Effector CD8-positive, alpha-beta T cell (primary cell): ENCODE results near the gene SLC34A2.

Experiments
- DNase-seq: peaks from one replicate; lab custom pipeline; 2025; lab: John Stamatoyannopoulos, UW

The SLC34A2 gene

DNA sequence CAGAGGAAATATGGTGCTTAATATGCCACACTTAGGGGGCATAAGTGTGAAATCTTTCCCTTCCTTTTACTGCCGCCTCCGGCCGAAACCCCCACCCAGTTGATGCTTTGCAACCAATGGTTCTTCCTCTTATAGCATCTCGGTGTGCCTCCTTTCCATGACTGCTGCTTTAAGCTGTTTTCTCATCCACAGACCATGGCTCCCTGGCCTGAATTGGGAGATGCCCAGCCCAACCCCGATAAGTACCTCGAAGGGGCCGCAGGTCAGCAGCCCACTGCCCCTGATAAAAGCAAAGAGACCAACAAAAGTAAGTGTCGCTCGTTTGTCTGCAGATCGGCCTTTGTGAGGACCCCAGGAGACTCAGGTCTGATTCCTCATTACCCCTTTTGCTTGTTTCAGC is 6.7 kb downstream of the SLC34A2 start:
- no peak for DNase-seq

DNA sequence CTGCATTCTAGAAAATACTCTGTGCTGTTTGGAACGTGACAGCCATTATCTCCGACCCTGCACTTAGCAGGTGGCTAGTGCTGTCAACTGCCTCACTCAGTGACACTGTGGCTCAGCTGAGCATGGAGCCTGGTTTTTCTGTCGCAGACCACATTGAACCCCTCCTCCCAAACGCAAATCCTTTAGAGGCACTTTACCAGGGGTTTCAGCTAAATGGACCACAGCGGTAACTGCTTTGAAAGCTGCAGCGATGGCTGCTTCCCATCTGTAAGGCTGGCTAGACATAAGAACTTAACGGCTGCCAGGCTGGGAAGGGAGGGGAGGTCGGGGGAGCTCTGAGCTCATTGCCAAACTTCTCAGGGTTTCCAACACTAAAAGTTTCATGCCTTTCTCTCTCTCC is 8.1 kb downstream of the SLC34A2 start:
- DNase-seq: no peak

DNA sequence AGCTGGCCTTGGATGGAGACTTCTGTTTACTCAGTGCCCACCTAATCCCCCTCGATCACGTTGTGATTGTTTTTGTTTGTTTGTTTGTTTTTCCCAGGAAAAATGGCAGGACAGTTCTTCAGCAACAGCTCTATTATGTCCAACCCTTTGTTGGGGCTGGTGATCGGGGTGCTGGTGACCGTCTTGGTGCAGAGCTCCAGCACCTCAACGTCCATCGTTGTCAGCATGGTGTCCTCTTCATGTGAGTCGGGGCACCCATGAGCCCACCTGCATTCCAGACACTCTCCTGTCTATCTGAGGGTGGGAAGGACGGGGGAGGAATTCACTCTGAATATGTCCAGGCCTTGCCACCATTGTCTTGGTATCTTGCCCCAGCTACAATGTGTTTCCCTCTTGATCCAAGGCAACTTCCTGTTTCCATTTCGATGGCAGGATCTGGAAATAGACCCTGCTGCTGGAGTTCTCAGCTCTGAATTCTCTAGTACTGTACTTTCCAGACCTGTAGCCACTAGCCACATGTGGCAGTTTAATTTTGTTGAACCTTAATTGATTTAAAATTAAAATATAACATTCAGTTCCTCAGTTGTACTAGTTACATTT is 10.5 kb downstream of the SLC34A2 start:
- DNase-seq: no peak

DNA sequence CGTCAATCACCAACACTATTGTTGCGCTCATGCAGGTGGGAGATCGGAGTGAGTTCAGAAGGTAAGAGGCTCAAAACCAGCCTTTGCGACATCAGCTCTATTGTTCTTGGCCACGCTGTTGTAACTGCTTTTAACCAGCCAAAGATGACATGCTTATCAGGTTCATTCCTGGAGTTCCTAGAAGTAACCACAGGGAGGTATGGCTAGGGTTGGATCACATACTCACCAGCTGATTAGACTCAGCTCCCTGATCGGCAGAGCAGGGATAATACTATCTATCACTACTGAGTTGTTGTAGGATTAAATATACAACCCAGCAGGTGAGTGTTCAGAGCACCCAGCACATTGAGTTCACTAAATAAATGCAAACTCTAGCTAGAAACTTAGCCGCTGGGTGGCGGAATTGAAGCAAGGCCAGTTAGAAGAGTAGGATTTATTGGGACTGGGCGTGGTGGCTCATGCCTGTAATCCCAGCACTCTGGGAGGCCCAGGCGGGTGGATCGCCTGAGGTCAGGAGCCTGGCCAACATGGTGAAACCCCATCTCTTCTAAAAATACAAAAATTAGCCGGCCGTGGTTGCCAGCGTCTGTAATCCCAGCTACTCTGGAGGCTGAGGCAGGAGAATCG is 12.4 kb downstream of the SLC34A2 start:
- DNase-seq: no peak

DNA sequence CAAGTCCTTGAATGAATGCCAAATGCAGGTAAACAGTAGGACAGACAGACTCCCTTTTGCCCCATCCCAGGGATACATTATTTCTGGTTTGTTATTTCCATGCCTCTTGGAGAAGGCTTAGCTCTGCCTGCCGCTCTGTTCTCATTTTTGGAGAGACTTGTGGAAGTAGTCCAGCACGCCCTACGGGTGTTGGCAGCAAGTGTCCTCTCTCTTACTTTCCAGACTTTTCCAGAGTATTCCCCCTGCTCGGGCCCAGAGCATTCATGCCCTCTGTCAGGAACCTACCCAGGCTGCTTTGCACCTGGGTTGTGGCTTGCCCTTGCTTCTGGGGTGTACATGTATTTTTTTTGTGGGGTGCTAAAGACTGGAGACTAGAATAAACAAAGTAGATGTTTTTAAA is 15.3 kb downstream of the SLC34A2 start:
- DNase-seq: no peak

DNA sequence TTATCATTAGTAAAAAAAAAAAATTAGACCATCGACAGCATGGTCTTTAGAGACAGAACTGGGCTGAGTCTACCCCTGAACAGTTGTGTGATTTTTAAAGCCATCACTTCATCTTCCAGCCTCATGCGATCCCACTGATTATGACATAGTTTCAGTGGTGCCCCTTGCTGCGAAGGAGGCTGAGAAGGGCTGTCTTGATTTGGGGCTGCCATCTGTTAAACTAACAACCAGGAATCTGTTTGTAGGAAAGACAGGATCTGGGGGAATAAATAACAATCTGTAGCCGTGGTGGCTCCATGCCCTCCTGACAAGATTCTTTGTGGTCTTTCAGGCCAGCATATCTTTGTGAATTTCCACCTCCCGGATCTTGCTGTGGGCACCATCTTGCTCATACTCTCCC is 17.1 kb downstream of the SLC34A2 start:
- DNase-seq: no peak

DNA sequence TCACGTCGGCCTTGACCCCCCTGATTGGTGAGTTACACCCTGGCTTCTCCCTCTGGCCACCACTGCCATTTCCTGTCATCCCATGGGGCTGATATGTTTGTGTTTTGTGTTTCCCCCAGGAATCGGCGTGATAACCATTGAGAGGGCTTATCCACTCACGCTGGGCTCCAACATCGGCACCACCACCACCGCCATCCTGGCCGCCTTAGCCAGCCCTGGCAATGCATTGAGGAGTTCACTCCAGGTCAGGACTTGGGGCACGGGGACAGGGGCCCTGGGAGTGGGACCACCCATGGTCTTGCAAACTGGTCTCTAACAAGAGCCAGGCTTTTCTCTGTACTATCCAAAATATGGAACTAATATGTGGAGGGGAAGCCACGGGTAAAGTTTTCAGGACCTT is 18.7 kb downstream of the SLC34A2 start:
- no peak for DNase-seq

DNA sequence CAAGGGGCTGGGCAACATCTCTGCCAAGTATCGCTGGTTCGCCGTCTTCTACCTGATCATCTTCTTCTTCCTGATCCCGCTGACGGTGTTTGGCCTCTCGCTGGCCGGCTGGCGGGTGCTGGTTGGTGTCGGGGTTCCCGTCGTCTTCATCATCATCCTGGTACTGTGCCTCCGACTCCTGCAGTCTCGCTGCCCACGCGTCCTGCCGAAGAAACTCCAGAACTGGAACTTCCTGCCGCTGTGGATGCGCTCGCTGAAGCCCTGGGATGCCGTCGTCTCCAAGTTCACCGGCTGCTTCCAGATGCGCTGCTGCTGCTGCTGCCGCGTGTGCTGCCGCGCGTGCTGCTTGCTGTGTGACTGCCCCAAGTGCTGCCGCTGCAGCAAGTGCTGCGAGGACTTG is 20.6 kb downstream of the SLC34A2 start:
- DNase-seq: no peak

DNA sequence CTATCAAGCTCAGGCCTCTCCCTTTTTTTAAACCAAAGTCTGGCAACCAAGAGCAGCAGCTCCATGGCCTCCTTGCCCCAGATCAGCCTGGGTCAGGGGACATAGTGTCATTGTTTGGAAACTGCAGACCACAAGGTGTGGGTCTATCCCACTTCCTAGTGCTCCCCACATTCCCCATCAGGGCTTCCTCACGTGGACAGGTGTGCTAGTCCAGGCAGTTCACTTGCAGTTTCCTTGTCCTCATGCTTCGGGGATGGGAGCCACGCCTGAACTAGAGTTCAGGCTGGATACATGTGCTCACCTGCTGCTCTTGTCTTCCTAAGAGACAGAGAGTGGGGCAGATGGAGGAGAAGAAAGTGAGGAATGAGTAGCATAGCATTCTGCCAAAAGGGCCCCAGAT is 21.5 kb downstream of the SLC34A2 start:
- no peak for DNase-seq

DNA sequence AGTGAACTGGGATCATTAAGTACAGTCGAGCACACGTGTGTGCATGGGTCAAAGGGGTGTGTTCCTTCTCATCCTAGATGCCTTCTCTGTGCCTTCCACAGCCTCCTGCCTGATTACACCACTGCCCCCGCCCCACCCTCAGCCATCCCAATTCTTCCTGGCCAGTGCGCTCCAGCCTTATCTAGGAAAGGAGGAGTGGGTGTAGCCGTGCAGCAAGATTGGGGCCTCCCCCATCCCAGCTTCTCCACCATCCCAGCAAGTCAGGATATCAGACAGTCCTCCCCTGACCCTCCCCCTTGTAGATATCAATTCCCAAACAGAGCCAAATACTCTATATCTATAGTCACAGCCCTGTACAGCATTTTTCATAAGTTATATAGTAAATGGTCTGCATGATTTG is 22.3 kb downstream of the SLC34A2 start:
- no peak for DNase-seq

DNA sequence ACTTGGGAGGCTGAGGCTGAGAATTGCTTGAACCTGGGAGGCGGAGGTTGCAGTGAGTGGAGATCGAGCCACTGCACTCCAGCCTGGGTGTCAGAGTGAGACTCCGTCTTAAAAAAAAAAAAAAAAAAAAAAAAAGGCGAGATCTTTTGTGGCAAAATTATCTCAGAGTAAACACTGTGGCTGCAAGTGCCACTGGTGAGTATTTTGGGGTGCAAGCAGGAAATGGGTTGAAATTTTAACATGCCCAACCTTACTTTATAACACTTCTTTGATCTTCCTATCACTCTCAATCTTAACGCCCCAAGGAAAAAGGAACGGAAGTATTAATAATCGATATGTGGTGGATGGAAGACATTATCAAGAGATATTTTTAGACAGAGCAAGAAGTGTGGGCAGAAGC is 32.1 kb downstream of the SLC34A2 start:
- DNase-seq: no peak

DNA sequence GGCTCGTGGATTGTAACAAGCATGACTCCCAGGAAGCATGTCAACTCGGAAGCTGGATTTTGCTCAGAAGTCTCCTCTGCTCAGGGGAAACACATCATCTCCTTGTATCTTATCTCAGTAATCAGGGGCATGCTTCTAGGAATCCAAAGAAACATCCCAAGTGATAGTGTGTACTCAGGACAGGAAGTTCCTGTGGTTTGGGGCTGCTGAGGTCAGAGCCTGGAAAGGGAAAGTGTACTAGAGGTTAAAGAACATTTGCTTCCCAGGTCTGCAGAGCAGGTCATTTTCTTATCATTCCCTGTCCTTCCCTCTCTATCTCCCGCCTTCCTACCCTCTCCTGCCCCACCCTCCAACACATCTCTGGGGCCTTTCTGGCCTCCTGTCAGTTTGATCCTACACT is 38.8 kb downstream of the SLC34A2 start:
- DNase-seq: no peak

DNA sequence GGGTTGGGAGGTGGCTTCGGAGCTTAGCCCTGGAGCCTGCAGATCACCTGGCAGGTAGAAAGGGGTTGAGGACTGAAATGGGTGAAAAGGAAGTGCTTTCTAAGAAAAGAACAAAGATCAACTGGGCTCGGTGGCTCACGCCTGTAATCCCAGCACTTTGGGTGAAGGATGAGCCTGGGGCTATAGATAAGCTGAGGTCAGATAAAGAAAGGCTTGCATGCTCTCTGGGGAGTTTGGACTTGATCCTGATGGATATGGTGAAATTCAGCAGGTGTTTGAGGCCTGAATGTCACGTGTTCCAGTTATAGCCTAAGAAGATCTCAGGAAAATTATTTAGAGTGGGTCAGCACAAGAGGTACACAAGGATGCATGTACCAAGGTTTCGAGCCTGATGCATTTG is 40.8 kb downstream of the SLC34A2 start:
- DNase-seq: no peak

DNA sequence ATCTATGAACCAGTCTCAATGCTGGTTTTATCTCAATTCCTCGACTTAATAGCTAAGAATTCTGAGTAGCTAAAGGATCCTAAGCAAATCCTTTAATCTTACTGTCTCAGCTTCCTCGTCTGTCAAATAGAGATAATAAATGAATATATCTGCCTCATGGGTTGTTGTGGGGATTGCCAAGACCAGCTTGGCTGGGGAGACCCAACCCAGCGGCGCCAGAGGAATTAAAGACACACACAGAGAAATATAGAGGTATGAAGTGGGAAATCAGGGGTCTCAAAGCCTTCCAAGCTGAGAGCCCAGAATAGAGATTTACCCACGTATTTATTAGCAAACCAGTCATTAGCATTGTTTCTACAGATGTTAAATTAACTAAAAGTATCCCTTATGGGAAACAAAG is 41.9 kb downstream of the SLC34A2 start:
- no peak for DNase-seq

DNA sequence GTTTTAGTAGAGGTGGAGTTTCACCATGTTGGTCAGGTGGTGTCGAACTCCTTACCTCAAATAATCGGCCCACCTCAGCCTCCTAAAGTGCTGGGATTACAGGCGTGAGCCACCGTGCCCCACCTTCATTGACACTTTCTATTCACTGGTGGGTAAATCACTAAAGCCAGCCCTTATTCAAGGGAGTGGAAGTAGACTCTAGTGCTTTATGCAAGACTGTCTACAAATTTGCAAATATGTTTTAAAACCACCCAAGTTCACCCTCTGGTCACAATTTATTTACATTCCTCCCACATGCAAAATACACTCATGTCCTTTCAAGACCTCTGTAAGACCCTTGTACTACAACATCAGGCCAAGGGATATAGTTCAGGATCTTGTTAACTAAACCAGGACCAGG is 45.0 kb downstream of the SLC34A2 start:
- DNase-seq: no peak

DNA sequence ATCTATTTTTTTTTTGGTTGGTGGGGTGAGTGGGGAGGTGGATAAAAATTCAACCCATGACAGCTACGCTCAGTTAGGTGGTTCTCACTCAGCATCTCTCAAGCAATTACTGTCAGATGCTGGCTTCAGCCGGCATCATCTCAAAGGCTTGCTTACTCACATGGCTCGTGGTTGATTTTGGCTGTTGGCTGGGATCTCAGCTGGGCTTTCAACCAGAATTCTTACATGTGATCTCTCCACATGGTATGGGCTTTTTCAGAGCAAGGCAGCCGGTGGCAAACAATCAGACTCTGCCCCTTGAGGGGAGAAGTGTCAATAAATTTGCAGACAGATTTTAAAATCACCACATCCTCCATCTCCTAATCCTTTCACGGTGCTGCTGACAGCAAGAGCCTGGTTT is 47.2 kb downstream of the SLC34A2 start:
- DNase-seq: no peak

DNA sequence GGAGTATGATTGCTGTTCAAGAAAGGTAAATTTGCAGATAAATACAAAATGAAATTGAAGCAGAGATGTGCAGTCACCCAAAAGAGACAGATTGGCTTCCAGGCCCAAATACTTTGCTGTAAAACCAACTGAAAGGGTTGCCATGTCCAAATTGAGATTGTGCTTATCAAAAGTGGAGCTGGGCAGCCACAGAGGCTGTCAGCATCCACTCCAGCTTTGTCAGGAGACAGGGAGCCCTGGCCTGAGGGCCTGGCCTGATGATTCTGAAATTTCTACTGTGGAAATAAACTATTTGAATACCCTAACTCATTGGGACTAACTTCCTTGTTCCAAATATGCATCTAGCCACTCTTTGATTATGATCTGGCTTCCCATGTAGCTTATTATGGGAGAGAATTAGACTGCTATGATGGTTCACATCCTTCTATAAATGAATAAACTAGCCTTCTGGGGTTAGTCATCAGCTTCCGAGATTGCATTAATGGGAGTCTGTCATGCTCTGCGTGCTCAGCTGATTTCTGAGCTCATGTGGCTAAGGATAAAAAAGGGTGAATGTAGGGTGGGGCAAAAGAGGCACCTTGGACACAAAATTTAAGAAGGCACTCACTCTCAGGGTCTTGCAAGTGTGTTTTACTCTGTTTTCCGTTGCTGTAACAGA is 48.2 kb downstream of the SLC34A2 start:
- no peak for DNase-seq

DNA sequence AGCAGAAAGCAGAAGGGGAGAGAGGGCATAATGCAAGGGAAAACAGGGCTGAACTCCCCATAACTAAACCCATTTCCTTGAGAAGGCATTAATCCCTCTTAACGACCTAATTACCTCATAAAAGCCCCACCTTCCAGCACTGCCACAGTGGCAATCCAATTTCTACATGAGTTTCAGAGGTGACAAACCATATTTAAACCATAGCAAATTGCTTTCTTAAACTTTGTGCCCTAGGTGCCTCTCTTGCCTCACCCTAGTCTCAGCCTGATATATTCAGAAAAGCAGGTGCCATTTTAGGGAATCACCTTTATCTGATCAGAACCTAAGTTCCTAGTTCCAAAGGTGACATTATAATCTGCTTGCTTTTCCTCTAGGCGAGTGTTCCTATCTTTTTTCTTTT is 48.9 kb downstream of the SLC34A2 start:
- DNase-seq: no peak

DNA sequence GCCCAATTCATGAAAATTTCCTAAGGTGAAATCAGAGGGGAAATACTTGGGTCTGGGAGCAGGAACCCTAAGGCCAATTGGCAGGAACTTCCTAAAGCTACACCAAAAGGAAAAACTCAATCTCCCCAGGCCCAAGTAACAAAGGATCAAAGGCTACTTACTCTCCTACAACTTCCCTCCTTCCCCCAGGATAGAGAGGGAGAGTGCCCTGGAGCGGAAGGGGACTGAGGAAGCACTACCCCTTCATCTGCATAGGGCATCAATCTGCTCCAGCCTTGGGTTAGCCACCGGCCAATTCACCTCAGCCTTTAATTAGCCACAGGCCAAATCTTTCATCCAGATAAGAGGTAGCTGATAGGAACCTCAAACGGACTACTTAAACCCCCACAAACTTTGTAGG is 55.0 kb downstream of the SLC34A2 start:
- DNase-seq: no peak

DNA sequence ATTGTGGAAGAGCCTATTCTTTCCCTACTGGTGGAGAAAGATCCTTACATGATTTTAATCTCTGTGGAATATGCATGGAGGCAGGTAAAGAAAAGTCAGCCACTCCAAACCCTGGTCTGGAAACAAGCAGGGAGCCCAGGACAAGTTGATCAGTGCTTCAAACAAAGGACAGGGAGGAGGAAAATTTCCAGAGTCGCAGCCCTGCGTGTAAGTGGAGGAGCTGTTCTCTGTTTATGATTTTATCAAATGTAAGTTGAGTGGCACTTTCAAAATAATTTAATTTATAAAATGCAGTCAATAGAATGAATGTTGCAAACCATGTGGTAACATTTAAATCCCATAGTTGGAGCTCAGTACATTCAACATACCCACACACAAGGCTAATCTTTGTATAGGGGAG is 57.0 kb downstream of the SLC34A2 start:
- no peak for DNase-seq

DNA sequence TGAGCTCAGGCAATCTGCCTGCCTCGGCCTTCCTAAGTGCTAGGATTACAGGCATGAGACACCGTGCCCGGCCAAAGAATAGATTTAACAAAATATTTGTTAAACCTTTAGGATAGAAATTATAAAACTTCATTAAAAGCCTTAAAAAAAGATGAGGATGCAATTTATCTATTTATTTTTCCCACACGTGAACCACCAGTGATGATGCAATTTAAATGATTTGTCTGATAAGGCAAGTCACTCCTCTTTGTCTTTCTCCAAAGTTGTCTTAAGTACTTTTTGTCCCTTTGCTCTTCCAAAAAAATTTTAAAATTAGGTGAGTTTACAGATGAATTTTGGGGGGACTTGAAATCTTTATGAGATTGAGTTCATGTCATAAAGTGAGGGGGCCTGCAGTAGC is 58.2 kb downstream of the SLC34A2 start:
- DNase-seq: no peak

DNA sequence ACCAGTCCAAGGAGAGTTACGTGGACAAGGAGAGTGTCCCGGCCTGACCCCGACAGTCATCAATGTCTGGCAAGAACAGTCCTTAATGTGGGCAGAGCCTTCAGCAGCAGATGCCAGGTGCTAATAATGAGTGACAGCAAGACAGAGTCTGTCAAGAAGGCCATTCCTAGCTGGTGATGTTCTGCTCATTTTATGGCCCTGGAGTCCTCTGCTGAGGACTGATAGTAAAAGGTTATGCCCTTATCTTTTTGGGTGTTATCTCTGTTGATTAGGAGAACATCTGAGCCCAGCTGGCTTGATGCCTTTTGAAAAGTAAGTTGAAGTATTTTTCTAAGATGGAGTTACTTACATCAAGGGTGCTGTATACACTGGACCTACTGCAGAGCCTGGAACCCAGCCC is 67.3 kb downstream of the SLC34A2 start:
- no peak for DNase-seq

DNA sequence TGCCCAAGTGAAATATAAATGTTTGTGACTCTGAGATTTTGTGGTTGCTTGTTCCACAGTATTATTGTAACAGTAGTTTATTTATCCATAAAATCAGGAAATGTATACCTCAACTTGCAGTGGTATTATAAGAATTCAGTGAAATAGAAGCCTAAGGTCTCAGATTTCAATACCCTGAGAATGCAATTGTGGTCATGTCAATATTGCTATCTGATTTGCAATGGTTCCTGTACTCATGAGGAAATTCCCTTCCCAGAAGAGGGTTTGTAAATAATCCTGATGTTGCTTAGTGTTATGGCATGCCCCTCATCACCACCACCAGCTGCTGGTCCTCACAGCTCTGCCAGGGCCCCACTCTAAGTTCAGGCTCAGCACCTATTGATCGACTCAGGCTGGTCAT is 67.8 kb downstream of the SLC34A2 start:
- DNase-seq: no peak

DNA sequence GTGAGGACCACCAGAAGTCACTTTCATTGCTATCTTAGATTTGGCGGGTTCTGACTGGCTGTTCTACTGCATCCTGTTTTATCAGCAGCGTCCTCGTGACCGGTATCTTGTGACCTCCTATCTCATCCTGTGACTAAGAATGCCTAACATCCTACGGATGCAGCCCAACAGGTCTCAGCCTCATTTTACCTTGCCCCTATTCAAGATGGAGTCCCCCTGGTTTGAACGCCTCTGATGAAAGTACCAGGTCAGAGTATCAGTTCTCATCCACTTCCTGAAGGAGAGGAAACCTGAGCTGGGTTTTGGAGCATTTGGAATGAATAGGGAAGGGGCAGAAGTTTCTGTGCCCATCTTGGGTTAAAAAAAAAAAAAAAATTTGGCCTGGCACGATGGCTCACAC is 70.2 kb downstream of the SLC34A2 start:
- DNase-seq: no peak
